ENCODE measurements around the gene FGR.
A peak's percentile ranks its signal among the peaks of the same experiment; 100 is the strongest.
"Not testable (repeated sequence)": the region's sequence is repeated elsewhere in the genome, so short reads cannot be mapped to it uniquely, and the experiment has no call there.

Gene FGR

DNA sequence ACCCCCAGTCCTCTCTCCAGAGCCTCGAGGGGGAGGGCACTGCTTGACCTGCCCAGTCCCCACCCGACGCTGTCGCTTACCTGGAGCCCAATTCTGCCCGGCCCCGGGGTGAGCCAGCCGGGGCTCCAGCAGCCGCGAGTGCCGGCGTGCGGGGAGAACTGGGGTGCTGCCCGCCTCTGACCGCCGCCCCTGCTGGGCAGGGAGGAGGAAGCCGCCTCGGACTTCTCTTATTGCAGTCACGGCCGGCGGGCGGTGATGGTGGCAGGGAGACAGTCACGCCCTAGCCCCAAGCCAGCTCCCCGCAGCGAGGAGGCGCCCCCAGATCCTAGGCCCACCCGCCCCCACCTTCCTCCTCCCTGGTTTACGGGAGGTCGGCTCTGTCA lies at the start of gene FGR:
FGR (minus strand) TSS at position 201 of the 383 bp plus-strand sequence. CDS start 11,269 bp downstream, outside the sequence.
- ATAC-seq (ENCODE audit: low read depth) = no peak
- Mint-ChIP-seq H3K27me3 (no peaks in the 10 kb centered on the region), H3K36me3 (no peaks in the 10 kb centered on the region), H3K4me1 (peaks cover 55% of the 10 kb centered on the region), H3K27ac (peak within 1 kb of the TSS; percentile 97), H3K9me3 (no peaks in the 10 kb centered on the region), H3K4me3 (peak within 1 kb of the TSS; percentile 91)
- DNase-seq (ENCODE audit: low spot score in 2 of 2) = no peak

DNA sequence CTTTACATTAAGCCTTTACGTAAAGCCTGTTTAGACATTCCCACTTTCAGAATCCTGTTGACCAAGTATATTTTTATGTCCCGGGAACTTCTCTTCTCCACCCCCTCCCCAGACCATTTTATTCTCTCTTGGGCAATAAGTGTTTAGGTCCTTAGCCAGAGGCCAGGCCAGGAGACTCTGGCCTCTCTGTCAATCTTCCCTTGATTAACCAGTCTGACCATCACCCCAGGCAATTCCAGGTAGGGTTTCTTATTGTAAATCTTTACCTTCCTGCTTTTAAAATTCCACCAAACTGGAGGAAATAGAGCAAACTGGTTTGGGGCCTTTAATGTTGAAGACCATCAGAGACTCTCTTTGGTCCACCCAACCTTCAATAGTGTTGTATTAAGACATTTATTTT lies 49.2 kb upstream of the FGR start:
- Mint-ChIP-seq H3K27ac (no peak overlapping the region), H3K36me3 (peaks cover 12% of the 10 kb centered on the region), H3K4me1 (peaks cover 1% of the 10 kb centered on the region), H3K27me3 (peaks cover 5% of the 10 kb centered on the region), H3K4me3 (no peak overlapping the region), H3K9me3 (peaks cover 11% of the 10 kb centered on the region)
- no peak for ATAC-seq (ENCODE audit: low read depth)
- no peak for DNase-seq (ENCODE audit: low spot score in 2 of 2)

DNA sequence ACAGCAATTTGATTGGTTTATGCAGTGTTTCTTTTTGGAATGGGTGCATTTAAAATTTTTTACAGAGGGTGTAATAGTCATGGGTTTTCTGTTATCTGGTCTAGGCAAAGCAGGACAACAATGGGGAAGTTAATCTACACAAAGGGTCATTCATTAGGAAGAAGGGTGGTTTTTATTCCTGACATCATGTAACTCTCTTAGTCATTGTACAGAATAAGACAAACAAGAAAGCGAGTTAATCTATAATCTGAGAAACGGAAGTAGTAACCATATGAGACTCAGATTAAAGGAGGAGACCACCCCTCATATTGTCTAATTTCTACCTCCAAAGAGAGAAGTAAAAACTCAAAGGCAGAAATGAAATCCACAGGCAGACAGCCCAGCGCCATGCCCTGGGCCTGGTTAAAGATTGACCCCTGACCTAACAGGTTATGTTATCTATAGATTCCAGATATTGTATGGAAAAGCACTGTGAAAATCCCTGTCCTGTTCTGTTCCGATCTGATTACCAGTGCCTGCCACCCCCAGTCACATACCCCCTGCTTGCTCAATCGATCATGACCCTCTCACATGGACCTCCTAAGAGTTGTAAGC lies 47.5 kb upstream of the FGR start:
- peaks cover 12% of the 10 kb centered on the region for H3K36me3 Mint-ChIP-seq
- no peak overlapping the region for H3K4me3 Mint-ChIP-seq
- DNase-seq (ENCODE audit: low spot score in 2 of 2) (no peak), ATAC-seq (ENCODE audit: low read depth) (no peak)
- H3K27me3 Mint-ChIP-seq = peaks cover 4% of the 10 kb centered on the region
- H3K4me1 Mint-ChIP-seq = no peaks in the 10 kb centered on the region
- H3K27ac Mint-ChIP-seq = no peak overlapping the region
- peaks cover 11% of the 10 kb centered on the region for H3K9me3 Mint-ChIP-seq

DNA sequence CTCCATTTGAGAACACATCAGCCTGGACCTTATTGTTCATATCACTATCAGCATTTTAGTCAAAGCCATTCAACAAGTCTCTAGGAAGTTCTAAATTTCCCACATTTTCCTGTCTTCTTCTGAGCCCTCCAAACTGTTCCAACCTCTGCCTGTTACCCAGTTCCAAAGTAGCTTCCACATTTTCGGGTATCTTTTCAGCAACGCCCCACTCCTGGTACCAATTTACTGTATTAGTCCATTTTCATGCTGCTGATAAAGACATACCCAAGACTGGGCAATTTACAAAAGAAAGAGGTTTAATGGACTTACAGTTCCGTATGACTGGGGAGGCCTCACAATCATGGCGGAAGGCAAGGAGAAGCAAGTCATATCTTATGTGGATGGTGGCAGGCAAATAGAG lies 46.6 kb upstream of the FGR start:
- H3K4me1 Mint-ChIP-seq; ATAC-seq (ENCODE audit: low read depth); H3K27ac Mint-ChIP-seq; DNase-seq (ENCODE audit: low spot score in 2 of 2); H3K27me3 Mint-ChIP-seq; H3K4me3 Mint-ChIP-seq: not testable (repeated sequence)
- H3K36me3 Mint-ChIP-seq = peaks cover 12% of the 10 kb centered on the region
- peaks cover 11% of the 10 kb centered on the region for H3K9me3 Mint-ChIP-seq

DNA sequence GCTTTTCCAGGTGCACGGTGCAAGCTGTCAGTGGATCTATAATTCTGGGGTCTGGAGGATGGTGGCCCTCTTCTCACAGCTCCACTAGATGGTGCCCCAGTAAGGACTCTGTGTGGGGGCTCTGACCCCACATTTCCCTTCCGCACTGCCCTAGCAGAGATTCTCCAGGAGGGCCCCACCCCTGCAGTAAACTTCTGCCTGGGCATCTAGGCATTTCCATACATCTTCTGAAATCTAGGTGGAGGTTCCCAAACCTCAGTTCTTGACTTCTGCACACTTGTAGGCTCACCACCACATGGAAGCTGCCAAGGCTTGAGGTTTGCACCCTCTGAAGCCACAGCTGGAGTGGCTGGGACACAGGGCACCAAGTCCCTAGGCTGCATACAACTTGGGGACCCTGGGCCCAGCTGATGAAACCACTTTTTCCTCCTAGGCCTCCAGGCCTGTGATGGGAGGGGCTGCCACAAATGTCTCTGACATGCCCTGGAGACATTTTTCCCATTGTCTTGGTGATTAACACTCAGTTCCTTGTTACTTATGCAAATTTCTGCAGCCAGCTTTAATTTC lies 45.3 kb upstream of the FGR start:
- H3K4me1 Mint-ChIP-seq; H3K27me3 Mint-ChIP-seq; H3K27ac Mint-ChIP-seq; ATAC-seq (ENCODE audit: low read depth); DNase-seq (ENCODE audit: low spot score in 2 of 2); H3K4me3 Mint-ChIP-seq: not testable (repeated sequence)
- H3K36me3 Mint-ChIP-seq = peaks cover 12% of the 10 kb centered on the region
- H3K9me3 Mint-ChIP-seq = peaks cover 11% of the 10 kb centered on the region

DNA sequence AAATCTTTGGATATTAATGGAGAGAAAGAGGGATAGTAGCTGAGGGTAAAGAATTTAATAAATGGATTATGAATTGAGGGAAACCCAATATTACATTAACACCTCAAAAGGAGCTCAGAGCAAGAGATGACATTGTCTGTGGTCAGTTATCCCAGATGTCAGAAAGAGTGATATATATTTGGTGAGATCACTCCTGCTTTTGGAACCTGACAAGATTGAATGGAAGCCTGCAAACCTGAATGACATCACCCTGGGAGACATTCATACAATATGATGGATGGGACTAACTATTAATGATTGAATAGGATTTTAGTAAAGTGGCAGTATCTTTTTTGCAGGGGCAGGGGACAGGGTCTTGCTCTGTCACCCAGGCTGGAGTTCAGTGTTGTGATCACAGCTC lies 43.8 kb upstream of the FGR start:
- DNase-seq (ENCODE audit: low spot score in 2 of 2) = no peak
- peaks cover 9% of the 10 kb centered on the region for H3K36me3 Mint-ChIP-seq
- H3K4me1 Mint-ChIP-seq = no peaks in the 10 kb centered on the region

DNA sequence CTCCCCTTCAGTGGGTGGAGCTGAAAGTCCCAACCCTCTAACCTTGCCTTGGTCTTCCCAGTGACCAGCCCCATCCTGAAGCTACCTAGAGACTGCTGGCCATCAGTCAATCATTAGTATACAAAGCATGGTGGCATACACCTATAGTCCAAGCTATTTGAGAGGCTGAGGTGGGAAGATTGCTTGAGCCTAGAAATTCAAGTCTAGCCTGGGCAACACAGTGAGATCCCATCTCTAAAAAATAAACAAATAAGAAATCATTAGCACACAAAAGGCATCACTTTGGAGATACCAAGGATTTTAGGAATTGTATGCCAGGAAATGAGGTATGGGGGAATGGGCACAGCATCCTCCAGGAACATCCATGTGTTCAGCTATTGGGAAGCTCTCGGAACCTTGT lies 41.4 kb upstream of the FGR start:
- Mint-ChIP-seq H3K27me3 (no peaks in the 10 kb centered on the region), H3K27ac (no peak overlapping the region), H3K9me3 (peaks cover 3% of the 10 kb centered on the region), H3K36me3 (peaks cover 1% of the 10 kb centered on the region), H3K4me3 (no peak overlapping the region), H3K4me1 (peaks cover 8% of the 10 kb centered on the region)
- no peak for ATAC-seq (ENCODE audit: low read depth)
- DNase-seq (ENCODE audit: low spot score in 2 of 2) = no peak

More for the DNA sequence above, 43.8 kb upstream of the FGR start:
- no peak for ATAC-seq (ENCODE audit: low read depth)
- Mint-ChIP-seq H3K4me3 (no peak overlapping the region), H3K27me3 (no peaks in the 10 kb centered on the region), H3K27ac (no peak overlapping the region), H3K9me3 (peaks cover 11% of the 10 kb centered on the region)

DNA sequence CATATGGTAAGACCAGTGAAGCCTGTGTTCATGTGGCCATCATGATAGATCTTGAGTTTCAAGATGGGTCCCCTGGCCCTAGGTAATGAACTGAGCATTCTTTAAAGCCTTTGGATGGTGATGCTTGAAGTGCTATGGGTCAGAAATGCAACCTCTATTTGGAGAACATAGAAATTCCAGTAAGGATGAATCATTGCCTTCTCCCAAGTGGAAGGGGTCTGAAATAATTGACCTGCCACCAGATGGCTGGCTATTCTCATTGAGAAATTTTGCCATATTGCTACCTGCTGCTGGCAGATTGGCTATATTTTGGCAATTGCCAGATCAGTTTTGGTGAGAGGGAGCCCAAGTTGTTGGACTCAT lies 37.7 kb upstream of the FGR start:
- Mint-ChIP-seq H3K4me1 (peaks cover 13% of the 10 kb centered on the region), H3K9me3 (no peaks in the 10 kb centered on the region), H3K27me3 (no peaks in the 10 kb centered on the region), H3K27ac (peak overlapping the region; percentile 94), H3K36me3 (peaks cover 1% of the 10 kb centered on the region), H3K4me3 (peak overlapping the region; percentile 98)
- DNase-seq (ENCODE audit: low spot score in 2 of 2) (no peak), ATAC-seq (ENCODE audit: low read depth) (no peak)

DNA sequence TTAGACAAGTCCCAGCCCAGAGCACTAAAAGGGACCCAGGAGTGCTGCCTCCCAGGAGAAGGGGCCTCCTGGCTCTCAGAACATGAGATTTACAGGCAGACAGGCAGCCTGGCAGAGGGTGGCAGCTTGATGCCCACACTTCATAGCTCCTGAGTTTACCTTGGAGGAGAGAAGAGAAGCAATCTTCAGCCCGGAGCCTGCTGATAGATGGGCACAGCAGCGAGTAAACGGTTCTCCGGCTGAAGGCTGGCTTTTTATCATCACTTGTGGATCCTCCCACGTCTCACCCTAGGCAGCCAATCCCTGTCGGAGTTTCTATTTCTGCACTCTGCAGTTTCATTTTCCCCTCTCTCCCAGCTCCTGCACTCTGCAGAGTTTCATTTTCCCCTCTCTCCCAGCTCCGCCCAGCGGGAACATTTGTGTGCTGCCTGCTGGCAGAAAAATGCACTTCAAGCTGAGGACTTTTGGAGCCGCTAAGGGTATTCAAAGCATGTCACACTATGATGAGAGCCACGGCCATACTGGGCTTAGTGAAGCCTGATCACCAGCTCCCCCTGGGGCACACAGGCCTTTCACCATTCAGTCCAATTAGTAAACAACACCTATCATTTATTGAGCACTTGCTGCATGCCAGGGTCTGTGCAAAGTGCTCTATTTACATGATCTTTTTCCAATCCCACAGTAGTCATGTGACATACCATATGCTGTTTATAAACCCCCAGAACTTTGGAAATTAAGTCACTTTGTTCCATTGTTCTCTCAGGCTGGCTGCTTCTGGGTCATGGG lies 37.2 kb upstream of the FGR start, which contains the start of gene IFI6:
IFI6 (minus strand) TSS at position 229 of the 786 bp plus-strand sequence. CDS start 2,878 bp downstream, outside the sequence.
- Mint-ChIP-seq H3K9me3 (no peaks in the 10 kb centered on the region), H3K4me1 (peaks cover 13% of the 10 kb centered on the region), H3K4me3 (peak within 1 kb of the TSS; percentile 98)

DNA sequence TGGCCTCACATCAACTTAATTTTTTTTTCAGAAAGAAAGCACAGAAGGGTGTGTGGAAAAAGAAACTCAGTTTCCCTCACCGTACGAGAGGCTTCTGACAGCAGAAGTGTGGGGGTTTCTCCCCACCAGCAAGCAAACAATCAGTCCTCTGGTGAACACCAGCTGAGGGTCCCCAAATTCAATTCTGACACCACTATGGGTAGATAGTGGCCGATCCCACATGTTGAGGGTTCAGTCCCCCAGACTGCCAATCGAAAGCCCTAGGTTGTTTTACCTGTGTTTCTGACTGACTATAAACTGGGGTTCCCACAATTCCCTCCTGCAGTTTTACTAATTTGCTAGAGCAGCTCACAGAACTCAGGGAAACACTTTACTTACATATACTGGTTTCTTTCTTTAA lies 34.9 kb upstream of the FGR start:
- Mint-ChIP-seq H3K36me3 (peaks cover 3% of the 10 kb centered on the region), H3K4me3 (no peak overlapping the region), H3K27me3 (no peaks in the 10 kb centered on the region), H3K9me3 (no peaks in the 10 kb centered on the region), H3K27ac (no peak overlapping the region), H3K4me1 (peaks cover 13% of the 10 kb centered on the region)
- ATAC-seq (ENCODE audit: low read depth) (no peak), DNase-seq (ENCODE audit: low spot score in 2 of 2) (no peak)

More for the DNA sequence above, 37.2 kb upstream of the FGR start, which contains the start of gene IFI6:
- DNase-seq (ENCODE audit: low spot score in 2 of 2) (peak; percentile 48 to 62), ATAC-seq (ENCODE audit: low read depth) (peak; percentile 87)
- Mint-ChIP-seq H3K27me3 (no peaks in the 10 kb centered on the region), H3K27ac (peak within 1 kb of the TSS; percentile 94), H3K36me3 (peaks cover 1% of the 10 kb centered on the region)

DNA sequence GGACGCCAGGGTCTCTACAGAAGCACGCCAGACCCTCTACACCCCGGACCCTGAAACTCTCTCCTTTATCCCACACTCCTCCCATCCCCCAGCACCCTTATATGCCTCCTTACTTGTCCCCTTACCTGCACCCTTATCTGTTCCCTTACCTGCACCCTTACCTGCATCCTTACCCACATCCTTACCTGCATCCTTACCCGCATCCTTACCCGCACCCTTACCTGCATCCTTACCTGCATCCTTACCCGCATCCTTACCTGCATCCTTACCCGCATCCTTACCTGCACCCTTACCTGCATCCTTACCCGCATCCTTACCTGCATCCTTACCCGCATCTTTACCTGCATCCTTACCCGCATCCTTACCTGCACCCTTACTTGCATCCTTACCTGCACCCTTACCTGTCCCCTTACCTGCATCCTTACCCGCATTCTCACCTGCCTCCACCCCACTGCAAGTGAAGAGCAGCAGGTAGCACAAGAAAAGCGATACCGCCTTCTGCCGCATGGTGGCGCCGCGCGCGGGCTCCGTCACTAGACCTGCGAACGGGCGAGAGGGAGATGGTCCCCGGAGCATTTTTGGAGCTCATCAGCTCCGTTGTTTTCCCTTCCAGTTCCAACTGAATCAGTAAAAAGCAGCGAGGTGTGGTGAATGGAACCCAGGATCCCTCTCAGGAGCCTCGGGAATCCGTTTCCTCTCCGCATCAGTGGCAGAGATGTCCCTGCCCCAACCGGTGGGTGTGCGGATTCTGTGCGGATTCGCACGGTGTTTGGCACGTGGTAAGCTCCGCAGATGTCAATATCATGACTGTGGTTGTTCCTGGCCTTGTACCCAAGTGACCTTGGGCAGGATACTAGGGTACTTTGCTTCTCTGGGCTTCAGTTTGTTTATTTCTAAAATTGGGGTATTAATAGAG lies 34.1 kb upstream of the FGR start:
- Mint-ChIP-seq H3K36me3 (peaks cover 3% of the 10 kb centered on the region), H3K27ac (peak overlapping the region; percentile 13), H3K4me1 (peaks cover 13% of the 10 kb centered on the region), H3K9me3 (no peaks in the 10 kb centered on the region), H3K27me3 (no peaks in the 10 kb centered on the region), H3K4me3 (peak overlapping the region; percentile 59)
- peak; percentile 89 to 96 for DNase-seq (ENCODE audit: low spot score in 2 of 2)
- peak; percentile 54 for ATAC-seq (ENCODE audit: low read depth)

DNA sequence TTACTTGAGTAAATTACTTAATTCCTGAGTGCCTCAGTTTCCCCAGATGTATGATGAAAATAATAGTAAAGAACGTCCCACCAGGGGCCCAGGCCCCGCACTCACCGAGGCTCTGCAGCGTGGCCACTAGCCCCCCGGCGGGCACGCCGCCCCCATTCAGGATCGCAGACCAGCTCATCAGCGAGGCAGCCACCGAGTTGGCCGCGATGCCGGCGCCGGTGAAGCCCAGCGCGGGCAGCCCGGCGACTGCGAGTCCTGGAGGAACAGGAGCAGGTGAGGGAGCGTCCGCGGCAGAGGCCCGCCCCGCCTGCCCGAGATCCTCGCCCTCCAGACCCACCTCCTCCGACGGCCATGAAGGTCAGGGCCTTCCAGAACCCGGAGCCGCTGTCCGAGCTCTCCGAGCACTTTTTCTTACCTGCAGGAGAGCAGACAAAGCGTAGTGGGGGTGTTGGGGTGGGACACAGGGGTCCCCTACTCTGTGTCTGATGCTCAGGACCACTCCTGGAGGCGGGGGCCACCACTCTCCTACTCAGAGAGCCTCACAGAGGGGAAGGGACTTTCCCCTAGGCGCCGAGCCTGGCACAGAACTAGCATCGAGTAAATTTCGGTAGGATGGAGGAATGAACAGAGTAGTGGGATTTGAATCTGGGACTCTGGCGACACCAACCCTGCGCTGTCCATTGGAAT lies 33.3 kb upstream of the FGR start:
- DNase-seq (ENCODE audit: low spot score in 2 of 2) (no peak), ATAC-seq (ENCODE audit: low read depth) (no peak)
- peaks cover 13% of the 10 kb centered on the region for H3K4me1 Mint-ChIP-seq
- no peak overlapping the region for H3K27ac Mint-ChIP-seq
- H3K27me3 Mint-ChIP-seq = no peaks in the 10 kb centered on the region
- H3K9me3 Mint-ChIP-seq = no peaks in the 10 kb centered on the region
- H3K4me3 Mint-ChIP-seq = no peak overlapping the region
- H3K36me3 Mint-ChIP-seq = peaks cover 3% of the 10 kb centered on the region

DNA sequence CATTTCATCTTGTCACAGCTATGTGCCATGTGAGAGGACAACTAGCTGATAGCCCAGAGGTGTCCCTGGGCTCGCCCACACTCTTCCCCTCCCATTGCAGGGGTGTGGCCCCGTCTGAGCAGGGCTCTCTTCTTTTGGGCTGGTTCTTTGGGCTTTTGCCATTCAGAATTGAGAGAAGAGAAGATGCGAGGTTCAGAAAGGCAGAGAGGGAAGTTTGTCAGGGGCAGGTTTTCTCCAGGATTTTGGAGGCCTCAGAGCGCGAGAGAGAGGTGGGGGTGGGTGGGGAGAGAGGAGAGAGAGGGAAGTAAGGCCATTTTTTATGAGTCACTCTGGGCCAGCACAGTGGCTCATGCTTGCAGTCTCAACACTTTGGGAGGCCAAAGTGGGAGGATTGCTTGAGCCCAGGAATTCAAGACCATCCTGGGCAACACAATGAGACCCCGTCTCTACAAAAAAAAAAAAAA lies 31.8 kb upstream of the FGR start:
- Mint-ChIP-seq H3K9me3 (no peaks in the 10 kb centered on the region), H3K4me1 (peaks cover 17% of the 10 kb centered on the region), H3K27ac (no peak overlapping the region), H3K4me3 (no peak overlapping the region), H3K36me3 (peaks cover 3% of the 10 kb centered on the region), H3K27me3 (no peaks in the 10 kb centered on the region)
- DNase-seq (ENCODE audit: low spot score in 2 of 2) = no peak
- no peak for ATAC-seq (ENCODE audit: low read depth)

All from memory B cell (primary cell).